ENCODE data around the gene SIK2.
A peak's percentile ranks its signal among the peaks of the same experiment; 100 is the strongest.

The SIK2 gene

DNA sequence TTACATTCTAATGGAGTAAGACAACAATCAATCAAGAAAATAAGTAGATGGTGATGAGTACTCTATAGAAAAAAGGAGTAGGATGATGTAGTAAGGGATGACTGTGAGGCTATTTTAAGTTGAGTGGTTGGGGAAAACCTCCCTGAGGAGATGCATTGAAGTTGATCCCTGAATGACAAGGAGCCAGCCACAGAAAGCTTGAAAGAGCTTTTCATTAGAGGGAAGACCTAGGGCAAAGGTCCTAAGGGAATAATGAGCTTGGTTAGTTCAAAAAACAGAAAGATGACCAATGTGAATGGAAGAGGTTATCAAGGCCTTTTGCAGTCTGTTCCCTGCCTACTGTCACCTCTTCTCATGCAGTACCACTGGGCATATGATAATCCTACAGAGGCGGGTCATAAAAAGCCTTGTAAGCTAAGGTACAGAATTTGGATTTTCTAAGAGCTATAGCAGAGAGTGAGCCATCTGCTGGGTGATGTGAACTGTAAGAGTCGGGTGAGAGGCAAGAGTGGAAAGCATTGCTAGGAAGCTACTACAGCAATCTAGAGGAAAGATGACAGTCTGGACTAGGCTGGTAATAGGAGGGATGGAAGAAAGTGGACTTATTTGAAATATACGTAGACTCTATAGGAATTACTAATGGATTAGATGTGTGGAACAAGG is 160.9 kb downstream of the SIK2 start:
- no peak for DNase-seq (ENCODE audit: extremely low spot score)
- ChIA-PET POLR2A (no interaction called here), CTCF (interaction anchor here (1.0 to 2.9 kb wide), 7 partner anchors 10 to 153 kb away, joined by 3 to 19 read pairs (median 3); no protein-coding TSS in a partner anchor)
- TF ChIP-seq, protein P1, sequence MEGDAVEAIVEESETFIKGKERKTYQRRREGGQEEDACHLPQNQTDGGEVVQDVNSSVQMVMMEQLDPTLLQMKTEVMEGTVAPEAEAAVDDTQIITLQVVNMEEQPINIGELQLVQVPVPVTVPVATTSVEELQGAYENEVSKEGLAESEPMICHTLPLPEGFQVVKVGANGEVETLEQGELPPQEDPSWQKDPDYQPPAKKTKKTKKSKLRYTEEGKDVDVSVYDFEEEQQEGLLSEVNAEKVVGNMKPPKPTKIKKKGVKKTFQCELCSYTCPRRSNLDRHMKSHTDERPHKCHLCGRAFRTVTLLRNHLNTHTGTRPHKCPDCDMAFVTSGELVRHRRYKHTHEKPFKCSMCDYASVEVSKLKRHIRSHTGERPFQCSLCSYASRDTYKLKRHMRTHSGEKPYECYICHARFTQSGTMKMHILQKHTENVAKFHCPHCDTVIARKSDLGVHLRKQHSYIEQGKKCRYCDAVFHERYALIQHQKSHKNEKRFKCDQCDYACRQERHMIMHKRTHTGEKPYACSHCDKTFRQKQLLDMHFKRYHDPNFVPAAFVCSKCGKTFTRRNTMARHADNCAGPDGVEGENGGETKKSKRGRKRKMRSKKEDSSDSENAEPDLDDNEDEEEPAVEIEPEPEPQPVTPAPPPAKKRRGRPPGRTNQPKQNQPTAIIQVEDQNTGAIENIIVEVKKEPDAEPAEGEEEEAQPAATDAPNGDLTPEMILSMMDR (IDR thresholded peaks at IDR 0.05; ENCODE audit: control extremely low read depth, extremely low read depth, low read depth, missing control alignments), result no peak

- ChIA-PET CTCF (interaction anchor here (0.9 to 5.8 kb wide), 8 partner anchors 12 to 177 kb away, joined by 3 to 72 read pairs (median 5); no protein-coding TSS in a partner anchor), POLR2A (no interaction called here)
- DNase-seq (ENCODE audit: extremely low spot score), result no peak
- TF ChIP-seq, protein P1 (IDR thresholded peaks at IDR 0.05; ENCODE audit: control extremely low read depth, extremely low read depth, low read depth, missing control alignments), result no peak
Observed at GRCh38 chr11:111764621-111765020, 162.4 kb downstream of the SIK2 start.

- POLR2A ChIA-PET, result interaction anchor here (0.9 kb wide), 1 partner anchor 38 kb away, joined by 3 read pairs; no protein-coding TSS in a partner anchor
- no peak for DNase-seq (ENCODE audit: extremely low spot score)
- CTCF ChIA-PET, result interaction anchor here (0.9 to 5.8 kb wide), 9 partner anchors 11 to 178 kb away, joined by 3 to 72 read pairs (median 5); no protein-coding TSS in a partner anchor
- TF ChIP-seq, protein P1 (IDR thresholded peaks at IDR 0.05; ENCODE audit: control extremely low read depth, extremely low read depth, low read depth, missing control alignments), result no peak
Observed at GRCh38 chr11:111765320-111765983, 163.2 kb downstream of the SIK2 start.

DNA sequence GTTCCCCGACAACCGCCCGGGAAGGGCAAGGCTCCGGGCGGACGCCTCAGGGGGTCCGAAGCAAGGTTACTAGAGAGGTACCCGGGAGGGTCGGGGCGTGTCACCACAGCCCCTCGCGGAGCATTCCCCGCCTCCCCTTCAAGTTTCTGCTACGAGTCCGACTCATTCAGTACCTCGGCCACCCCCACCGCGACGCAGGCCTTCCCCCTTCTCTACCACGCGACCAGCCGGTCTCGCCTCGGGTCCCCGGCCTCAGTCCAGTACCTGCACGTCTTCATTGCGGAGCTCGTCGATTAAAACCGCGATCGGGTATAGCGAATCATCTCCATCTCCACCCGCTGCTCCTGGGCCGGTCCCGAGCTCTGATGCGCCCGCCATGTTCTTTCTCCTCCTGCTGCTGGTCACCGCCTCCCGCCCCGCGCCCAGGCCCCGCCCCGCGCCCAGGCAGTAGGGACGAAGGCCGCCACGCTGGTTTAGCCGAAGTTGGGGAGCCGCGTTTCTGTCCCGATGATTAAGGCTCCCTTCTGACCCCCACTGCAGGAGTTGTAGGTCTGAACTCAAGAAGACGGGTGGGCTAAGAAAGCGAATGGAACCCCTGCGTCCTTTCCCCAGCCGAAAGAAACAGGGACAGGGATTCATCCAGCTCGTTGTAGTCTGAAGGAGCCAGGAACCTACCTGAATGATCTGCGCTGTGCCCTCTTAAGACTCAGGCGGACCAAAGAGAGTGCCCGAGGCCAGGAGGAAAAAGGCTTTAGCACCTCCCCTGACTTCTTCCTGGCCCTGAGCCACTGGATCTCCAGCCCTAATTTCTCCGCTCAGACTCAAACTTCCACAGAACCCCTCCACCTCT is 164.0 kb downstream of the SIK2 start, which contains the start of gene PPP2R1B:
PPP2R1B (minus strand) TSS at position 406 of the 850 bp plus-strand sequence; CDS start at position 378, 28 bp downstream.
- CTCF ChIA-PET, result interaction anchor here (1.0 to 5.8 kb wide), 14 partner anchors 10 to 180 kb away, joined by 3 to 72 read pairs (median 4); partner anchors contain the start of gene SIK2
- TF ChIP-seq, protein P1 (IDR thresholded peaks at IDR 0.05; ENCODE audit: control extremely low read depth, extremely low read depth, low read depth, missing control alignments), result no peak
- peak; percentile 97 for DNase-seq (ENCODE audit: extremely low spot score)
- POLR2A ChIA-PET, result interaction anchor here (0.6 to 0.9 kb wide), 3 partner anchors 38 to 196 kb away, joined by 3 to 4 read pairs (median 3); no protein-coding TSS in a partner anchor

DNA sequence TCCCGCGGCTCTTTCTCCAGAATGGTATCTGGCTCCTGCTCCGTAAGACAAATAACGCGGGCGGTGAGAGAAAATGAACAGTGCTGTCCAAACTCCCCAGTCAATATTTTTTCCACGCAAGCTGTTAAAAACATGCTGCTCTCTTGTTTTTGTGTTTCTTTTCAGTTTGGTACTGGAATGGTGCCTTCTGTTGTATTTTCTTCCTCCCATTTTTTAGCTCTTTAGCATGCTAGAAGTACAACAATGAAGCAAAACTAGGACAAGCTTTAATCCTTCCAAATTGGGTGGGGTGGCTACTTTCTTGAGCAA is 164.5 kb downstream of the SIK2 start:
- no peak for DNase-seq (ENCODE audit: extremely low spot score)
- CTCF ChIA-PET, result interaction anchor here (1.0 to 5.8 kb wide), 14 partner anchors 10 to 180 kb away, joined by 3 to 72 read pairs (median 4); partner anchors contain the start of gene SIK2
- POLR2A ChIA-PET, result interaction anchor here (0.7 kb wide), 1 partner anchor 196 kb away, joined by 4 read pairs; no protein-coding TSS in a partner anchor

More for the DNA sequence above, 164.5 kb downstream of the SIK2 start:
- TF ChIP-seq, protein P1 (IDR thresholded peaks at IDR 0.05; ENCODE audit: control extremely low read depth, extremely low read depth, low read depth, missing control alignments), result no peak
